Putamen (tissue), 1 donor: ENCODE measurements around the gene CFAP299.
"Not testable (repeated sequence)": the region's sequence is repeated elsewhere in the genome, so short reads cannot be mapped to it uniquely, and the experiment has no call there.

ENCODE experiments used
- DNase-seq: peaks from one replicate; pipeline ENCODE4 v3.0.0-alpha.2; 2016; ENCODE audit warnings: low spot score

The CFAP299 gene

GRCh38 chr4:80335554-80336358, at the start of gene CFAP299:
Gene CFAP299 (plus strand): TSS chr4:80335730.
- DNase-seq: no peak

- DNase-seq: no peak
Measured at GRCh38 chr4:80286451-80286850, 49.1 kb upstream of the CFAP299 start.

GRCh38 chr4:80290665-80291064, 44.9 kb upstream of the CFAP299 start:
- not testable (repeated sequence) for DNase-seq

- no peak for DNase-seq
Measured at GRCh38 chr4:80294206-80294605, 41.3 kb upstream of the CFAP299 start.

GRCh38 chr4:80295336-80295735, 40.2 kb upstream of the CFAP299 start:
- DNase-seq: no peak

- no peak for DNase-seq
Measured at GRCh38 chr4:80295826-80296225, 39.7 kb upstream of the CFAP299 start.

- no peak for DNase-seq
Measured at GRCh38 chr4:80301884-80302283, 33.6 kb upstream of the CFAP299 start.

- no peak for DNase-seq
Measured at GRCh38 chr4:80302616-80303223, 32.8 kb upstream of the CFAP299 start.

GRCh38 chr4:80305466-80305865, 30.1 kb upstream of the CFAP299 start:
- no peak for DNase-seq

- DNase-seq: no peak
Measured at GRCh38 chr4:80306260-80306659, 29.3 kb upstream of the CFAP299 start.

GRCh38 chr4:80307183-80307735, 28.3 kb upstream of the CFAP299 start:
- DNase-seq: no peak

GRCh38 chr4:80307774-80308465, 27.6 kb upstream of the CFAP299 start:
- DNase-seq: no peak

- no peak for DNase-seq
Measured at GRCh38 chr4:80308466-80308822, 27.1 kb upstream of the CFAP299 start.

GRCh38 chr4:80309294-80310004, 26.1 kb upstream of the CFAP299 start:
- no peak for DNase-seq

- DNase-seq: no peak
Measured at GRCh38 chr4:80311130-80311529, 24.4 kb upstream of the CFAP299 start.

- DNase-seq: no peak
Measured at GRCh38 chr4:80312124-80312523, 23.4 kb upstream of the CFAP299 start.

- DNase-seq: no peak
Measured at GRCh38 chr4:80313627-80314026, 21.9 kb upstream of the CFAP299 start.

- not testable (repeated sequence) for DNase-seq
Measured at GRCh38 chr4:80315848-80316247, 19.7 kb upstream of the CFAP299 start.

- no peak for DNase-seq
Measured at GRCh38 chr4:80321341-80321740, 14.2 kb upstream of the CFAP299 start.

GRCh38 chr4:80321776-80322175, 13.8 kb upstream of the CFAP299 start:
- no peak for DNase-seq

GRCh38 chr4:80322716-80323115, 12.8 kb upstream of the CFAP299 start:
- no peak for DNase-seq

GRCh38 chr4:80324171-80324570, 11.4 kb upstream of the CFAP299 start:
- no peak for DNase-seq
